Omental fat pad (tissue), 4 donors: Measurements from ENCODE around the gene CWC15. TPM values are rescaled to one million over a fixed set of nuclear protein-coding genes. Genes with fewer than 3 reads are reported as not detected.
"Not testable (repeated sequence)": the region's sequence is repeated elsewhere in the genome, so short reads cannot be mapped to it uniquely, and the experiment has no call there.

ENCODE experiments used
- ATAC-seq: fragments of 150-250 bp; one replicate; pipeline ENCODE4 v1.9.1; 2016; ENCODE audit warnings: mild to moderate bottlenecking, moderate library complexity; ENCODE audit not compliant: low FRiP score
- DNase-seq: peaks from one replicate; pipeline ENCODE4 v3.0.0-alpha.2; 2019; ENCODE audit warnings: low spot score
- total RNA-seq, 4 donors: library from RNA; depleted of rRNA; stranded (reverse); fragments of >200 nt; gene quantifications; one replicate each; pipeline ENCODE4 v1.1.0, GENCODE V29; 2016
- TF ChIP-seq, protein P1 (sequence below), 3 donors: fragments of 450-650 bp; IDR thresholded peaks; one replicate each; pipeline ENCODE4 v1.5.1; 2016 to 2017; ENCODE audit warnings: antibody characterized with exemption in 3 of 3, mild to moderate bottlenecking in 3 of 3, moderate library complexity in 2 of 3

The CWC15 gene
- total RNA-seq, 4 donors from 2014 or later: 33.0 to 51.1 (median 42.0) TPM

DNA sequence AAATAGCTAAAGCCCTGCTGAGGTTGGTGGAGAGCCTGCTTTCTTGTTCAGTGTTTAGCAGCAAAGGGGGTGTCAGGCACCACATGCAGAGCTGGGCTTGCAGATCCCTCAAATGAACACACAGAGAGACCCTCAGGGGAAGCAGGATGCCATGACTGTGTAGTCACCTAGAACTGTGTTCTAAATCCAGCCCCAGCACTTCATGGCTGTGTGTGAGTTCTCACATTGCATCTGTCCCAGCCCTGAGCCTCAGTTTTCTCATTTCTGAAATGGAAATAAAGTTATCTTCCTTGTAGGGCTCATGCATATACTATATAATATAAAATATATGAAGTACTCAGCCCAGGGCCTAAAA lies 47.1 kb downstream of the CWC15 start:
- TF ChIP-seq, protein P1, sequence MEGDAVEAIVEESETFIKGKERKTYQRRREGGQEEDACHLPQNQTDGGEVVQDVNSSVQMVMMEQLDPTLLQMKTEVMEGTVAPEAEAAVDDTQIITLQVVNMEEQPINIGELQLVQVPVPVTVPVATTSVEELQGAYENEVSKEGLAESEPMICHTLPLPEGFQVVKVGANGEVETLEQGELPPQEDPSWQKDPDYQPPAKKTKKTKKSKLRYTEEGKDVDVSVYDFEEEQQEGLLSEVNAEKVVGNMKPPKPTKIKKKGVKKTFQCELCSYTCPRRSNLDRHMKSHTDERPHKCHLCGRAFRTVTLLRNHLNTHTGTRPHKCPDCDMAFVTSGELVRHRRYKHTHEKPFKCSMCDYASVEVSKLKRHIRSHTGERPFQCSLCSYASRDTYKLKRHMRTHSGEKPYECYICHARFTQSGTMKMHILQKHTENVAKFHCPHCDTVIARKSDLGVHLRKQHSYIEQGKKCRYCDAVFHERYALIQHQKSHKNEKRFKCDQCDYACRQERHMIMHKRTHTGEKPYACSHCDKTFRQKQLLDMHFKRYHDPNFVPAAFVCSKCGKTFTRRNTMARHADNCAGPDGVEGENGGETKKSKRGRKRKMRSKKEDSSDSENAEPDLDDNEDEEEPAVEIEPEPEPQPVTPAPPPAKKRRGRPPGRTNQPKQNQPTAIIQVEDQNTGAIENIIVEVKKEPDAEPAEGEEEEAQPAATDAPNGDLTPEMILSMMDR (IDR thresholded peaks at IDR 0.05): no peak
- DNase-seq (no peak), ATAC-seq (peak; percentile 12)

DNA sequence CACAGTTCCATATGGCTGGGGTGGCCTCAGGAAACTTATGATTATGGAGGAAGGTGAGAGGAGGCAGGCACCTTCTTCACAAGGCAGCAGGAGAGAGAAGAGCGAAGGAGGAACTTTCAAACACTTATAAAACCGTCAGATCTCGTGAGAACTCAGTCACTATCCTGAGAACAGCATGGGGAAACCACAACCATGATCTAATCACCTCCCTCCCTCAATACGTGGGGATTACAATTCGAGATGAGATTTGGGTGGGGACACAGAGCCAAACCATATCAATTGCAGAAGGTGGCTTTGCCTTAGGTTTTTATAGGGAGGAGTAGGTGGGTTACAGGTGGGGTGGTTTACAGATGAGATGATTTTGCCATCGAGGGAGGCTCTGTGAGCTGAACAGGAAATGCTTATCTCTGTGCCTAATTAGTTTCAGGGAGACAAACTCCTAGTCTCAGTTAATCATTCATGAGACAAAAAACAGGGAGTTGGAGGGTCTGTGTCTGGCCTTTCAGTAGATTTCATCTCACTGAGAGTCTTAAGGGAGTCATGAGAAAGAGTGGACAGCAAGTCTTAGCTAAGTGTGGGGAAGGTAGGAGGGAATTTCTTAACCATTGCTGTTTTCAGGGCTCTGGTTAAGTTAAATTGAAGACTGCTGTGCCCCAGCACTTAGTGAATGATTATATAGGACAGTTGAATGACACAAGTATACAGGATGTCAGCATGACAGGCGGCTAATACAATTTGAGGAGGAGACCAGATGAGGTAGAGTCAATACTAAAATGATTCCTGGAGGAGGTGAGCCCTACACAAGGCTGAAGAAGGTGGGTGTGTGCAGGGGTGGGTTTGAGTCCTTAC lies 47.7 kb downstream of the CWC15 start:
- TF ChIP-seq, protein P1 (IDR thresholded peaks at IDR 0.05): no peak
- no peak for DNase-seq
- ATAC-seq: no peak

DNA sequence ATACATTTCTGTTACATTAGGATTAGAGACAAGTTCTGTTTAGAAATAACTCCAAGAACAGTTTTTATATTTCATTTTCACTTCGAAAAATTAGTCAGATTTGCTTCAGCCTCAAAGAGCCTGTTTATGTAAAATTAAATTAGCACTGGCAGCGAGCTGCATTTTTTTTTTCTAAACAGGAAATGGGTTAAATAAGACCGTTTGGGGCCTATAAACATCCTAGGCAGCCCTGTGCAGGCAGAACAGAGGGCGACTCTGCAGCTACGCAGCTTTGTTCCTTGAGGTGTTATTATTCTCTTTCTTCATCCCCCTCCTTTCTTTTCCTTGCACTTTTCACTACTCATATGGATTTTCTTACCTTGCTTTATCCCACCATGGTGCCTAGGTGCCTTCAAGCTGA lies 48.7 kb downstream of the CWC15 start:
- TF ChIP-seq, protein P1 (IDR thresholded peaks at IDR 0.05): no peak
- no peak for ATAC-seq
- DNase-seq: no peak

DNA sequence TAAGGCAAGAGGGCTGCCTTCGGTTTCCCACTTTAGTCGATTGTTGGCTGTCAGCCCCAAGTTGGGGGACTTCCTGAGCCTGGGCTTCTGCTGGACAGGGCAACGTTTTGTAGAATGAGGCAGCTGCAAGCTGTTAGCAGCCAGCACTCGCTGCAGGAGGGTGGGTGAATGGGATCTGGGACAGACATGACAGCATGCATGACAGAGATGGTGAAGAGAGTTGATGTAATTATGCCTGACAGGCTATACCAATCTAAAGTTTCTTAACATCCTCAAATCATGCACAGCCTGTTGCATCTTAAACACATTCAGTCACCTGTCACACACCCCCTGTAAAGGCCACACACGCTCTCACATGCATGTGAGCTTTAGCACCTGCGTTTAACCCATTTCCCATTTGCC lies 49.2 kb downstream of the CWC15 start:
- DNase-seq (no peak), ATAC-seq (no peak)
- TF ChIP-seq, protein P1 (IDR thresholded peaks at IDR 0.05): no peak

DNA sequence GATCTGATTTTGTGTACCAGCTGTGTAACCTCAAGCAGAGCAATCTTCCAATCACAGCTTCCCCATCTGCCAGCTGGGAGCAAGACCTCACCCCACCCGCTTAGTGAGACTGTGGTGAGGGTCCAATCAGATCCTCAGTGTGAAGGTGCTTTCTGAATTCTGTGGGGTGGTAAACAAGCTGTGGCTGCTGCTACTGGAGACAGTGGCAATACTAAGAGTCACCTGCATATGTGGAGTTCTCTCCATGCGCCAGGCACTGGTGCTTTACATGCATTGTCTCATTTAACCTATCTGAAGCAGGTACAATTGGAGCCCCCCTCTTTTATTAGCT lies 50.4 kb downstream of the CWC15 start:
- no peak for ATAC-seq
- TF ChIP-seq, protein P1 (IDR thresholded peaks at IDR 0.05): no peak
- no peak for DNase-seq

DNA sequence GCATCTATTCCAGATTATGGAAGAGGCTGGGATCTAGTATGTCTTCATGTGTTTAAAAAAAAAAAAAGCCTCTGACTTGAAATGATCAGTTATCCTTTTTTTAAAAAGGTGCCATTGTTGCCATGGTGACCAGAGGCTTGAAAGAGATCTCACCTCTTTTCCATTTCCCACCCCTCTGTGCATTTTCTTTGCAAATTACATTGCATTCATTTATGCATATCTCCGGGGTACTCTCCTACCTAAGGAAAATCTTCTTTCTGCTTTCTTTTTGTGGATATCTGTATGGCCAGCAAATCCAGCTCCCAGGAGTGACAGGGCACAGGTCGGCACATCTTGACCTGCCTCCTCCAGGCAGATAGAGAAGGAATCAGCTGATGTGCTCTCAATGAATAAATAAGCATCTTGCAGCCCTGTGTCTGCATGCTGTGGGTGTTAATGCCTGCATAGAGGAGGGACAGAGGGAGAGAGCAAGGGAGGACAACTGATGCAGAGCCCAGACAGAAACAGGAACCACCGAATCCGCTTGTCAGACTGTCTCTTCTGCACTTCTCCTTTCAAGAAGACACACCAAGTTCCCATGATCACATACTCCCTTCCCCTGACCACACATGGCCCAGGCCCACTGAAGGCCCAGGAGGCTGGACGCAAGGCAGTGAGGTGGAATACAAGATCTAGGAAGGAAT lies 50.9 kb downstream of the CWC15 start:
- DNase-seq (no peak), ATAC-seq (no peak)
- TF ChIP-seq, protein P1 (IDR thresholded peaks at IDR 0.05): no peak

DNA sequence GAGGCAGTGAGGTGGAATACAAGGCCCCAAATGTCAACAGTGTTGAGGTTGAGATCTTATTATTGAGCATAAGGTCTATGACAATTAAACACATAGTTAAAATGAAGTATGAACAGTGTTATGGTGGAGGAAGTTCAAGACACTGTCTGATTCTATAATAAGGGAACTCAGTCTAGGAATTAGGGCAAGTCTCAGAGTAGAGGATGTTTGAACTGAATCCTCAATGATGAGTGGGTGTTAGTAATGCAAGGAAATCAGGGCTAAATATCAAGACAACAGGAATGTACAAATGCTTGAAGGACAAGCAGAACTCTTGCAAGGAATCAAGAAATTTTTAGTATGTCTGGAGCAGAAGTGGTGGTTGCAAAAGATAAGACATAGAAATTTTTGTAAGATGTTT lies 53.0 kb downstream of the CWC15 start:
- no peak for DNase-seq
- ATAC-seq: no peak
- TF ChIP-seq, protein P1 (IDR thresholded peaks at IDR 0.05): no peak

DNA sequence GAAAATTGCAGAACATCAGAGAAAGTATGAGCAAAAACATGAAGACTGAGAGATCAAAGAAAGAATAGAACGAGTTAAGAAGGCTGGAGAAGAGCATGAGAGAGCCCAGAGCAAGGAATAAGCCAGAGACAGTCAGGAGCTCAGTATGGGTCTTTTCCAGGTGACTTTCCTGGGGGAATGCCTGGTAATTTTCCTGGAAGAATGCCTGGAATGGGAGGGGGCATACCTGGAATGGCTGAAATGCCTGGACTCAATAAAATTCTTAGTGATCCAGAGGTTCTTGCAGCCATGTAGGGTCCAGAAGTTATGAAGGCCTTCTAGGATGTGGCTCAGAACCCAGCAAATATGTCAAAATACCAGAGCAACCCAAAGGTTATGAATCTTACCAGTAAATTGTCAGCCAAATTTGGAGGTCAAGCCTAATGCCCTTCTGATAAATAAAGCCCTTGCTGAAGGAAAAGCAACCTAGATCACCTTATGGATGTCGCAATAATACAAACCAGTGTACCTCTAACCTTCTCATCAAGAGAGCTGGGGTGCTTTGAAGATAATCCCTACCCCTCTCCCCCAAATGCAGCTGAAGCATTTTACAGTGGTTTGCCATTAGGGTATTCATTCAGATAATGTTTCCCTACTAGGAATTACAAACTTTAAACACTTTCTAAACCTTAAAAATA lies 59.5 kb downstream of the CWC15 start:
- ATAC-seq, DNase-seq: not testable (repeated sequence)
